HG02610 (cell line): ENCODE results near the gene HIP1.
A peak's percentile ranks its signal among the peaks of the same experiment; 100 is the strongest.
"Not testable (repeated sequence)": the region's sequence is repeated elsewhere in the genome, so short reads cannot be mapped to it uniquely, and the experiment has no call there.

Source experiments
- ATAC-seq: cut with Tn5 transposase; IDR thresholded peaks from one replicate; pipeline ENCODE4 v1.9.1; 2021; ENCODE audit warnings: mild to moderate bottlenecking, moderate library complexity; ENCODE audit not compliant: unreplicated experiment

Gene HIP1

DNA sequence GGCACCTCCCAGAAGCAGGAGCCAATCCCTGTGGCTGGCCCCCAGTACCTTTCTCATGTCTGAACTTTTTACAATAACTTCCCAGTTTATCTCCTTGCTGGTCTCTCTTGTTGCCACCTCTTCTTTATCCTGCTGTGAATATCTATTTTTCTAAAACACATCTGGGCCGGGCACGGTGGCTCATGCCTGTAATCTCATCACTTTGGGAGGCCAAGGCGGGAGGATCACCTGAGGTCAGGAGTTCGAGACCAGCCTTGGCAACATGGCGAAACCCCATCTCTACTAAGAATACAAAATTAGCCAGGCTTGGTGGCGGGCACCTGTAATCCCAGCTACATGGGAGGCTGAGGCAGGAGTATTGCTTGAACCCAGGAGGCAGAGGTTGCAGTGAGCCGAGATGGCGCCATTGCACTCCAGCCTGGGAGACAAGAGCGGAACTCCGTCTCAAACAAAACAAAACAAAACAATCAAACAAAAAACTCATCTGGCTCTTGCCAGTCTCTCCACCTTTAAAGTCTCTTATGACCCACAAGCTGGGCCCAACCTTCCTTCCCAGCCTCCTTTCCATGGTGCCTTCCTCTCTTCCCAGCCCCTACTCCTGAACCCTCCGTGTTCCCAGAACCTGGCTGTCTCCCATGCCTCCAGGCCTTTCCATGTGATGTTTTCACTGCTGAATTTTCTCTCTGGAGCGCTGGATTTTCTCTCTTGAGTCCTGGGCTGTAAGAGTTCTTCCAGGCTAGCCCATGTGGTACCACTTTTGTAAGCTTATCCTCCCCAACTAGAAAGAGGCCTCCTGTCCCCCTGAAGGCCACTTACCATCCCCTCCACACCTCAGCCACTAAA is 51.3 kb downstream of the HIP1 start:
- ATAC-seq: no peak

DNA sequence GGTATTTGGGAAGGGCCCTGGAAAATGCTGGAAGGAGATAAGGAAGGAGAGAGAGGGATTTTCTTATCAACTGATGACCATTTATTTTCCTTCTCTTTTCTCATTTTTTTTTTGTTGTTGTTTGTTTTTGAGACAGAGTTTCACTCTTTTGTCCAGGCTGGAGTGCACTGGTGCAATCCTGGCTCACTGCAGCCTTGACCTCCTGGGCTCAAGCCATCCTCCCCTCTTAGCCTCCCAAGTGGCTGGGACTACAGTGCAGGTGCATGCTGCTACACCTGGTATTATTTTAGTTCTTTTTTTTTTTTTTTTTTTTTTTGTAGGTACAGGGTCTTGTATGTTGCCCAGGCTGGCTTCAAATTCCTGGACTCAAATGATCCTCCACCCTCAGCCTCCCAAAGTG is 52.2 kb downstream of the HIP1 start:
- no peak for ATAC-seq

DNA sequence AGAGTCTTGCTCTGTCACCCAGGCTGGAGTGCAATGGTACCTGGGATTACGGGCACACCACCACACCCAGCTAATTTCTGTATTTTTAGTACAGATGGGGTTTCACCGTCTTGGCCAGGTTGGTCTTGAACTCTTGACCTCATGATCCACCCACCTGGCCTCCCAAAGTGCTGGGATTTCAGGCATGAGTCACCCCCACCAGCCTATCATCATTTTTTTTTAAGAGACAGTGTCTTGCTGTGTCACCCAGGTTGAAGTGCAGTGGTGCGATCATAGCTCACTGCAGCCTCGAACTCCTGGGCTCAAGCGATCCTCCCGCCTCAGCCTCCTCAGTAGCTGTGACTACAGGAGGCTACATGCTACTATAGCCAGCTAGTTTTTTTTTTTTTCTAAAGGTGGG is 56.7 kb downstream of the HIP1 start:
- not testable (repeated sequence) for ATAC-seq

GRCh38 chr7:75679060-75679459 is 59.7 kb downstream of the HIP1 start:
- no peak for ATAC-seq

DNA sequence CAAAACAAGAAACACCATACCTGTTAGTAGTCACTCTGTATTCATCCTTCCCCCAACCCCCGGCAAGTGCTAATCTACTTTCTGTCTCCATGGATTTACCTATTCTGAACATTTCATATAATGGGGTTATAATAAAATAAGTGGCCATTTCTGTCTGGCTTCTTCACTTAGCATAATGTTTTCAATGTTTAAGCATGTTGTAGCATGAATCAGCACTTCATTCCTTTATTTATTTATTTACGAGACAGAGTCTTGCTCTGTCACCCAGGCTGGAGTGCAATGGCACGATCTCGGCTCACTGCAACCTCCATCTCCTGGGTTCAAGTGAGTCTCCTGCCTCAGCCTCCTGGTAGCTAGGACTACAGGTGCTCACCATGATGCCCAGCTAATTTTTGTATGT is 69.2 kb downstream of the HIP1 start:
- ATAC-seq: no peak

GRCh38 chr7:75667938-75668337 is 70.8 kb downstream of the HIP1 start:
- ATAC-seq: no peak

DNA sequence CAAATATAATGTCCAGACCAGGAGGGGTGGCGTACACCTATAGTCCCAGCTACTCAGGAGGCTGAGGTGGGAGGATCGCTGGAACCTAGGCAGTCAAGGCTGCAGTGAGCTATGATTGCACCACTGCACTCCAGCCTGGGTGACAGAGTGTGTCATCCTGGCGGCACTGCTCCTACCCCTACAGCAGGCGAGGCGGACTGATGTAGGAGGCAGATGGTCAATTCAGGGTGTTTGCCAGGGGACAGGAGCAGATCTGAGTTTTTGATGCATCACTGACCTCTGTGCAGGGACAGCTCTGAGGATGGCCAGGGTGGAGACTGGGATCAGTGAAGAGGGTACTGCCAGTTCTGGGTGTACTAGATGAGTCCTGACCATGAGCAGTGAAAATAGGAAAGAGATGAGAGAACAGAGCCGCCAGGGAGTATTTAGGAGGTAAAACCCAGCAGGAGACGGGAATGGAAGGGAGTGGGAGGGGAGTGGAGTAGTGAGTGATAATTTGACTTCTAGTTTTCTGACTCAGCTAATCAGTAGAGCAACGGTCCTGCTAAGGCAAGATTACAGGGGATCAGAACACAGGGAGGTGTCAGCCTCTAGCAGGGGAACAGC is 75.3 kb downstream of the HIP1 start:
- peak; percentile 41 for ATAC-seq

DNA sequence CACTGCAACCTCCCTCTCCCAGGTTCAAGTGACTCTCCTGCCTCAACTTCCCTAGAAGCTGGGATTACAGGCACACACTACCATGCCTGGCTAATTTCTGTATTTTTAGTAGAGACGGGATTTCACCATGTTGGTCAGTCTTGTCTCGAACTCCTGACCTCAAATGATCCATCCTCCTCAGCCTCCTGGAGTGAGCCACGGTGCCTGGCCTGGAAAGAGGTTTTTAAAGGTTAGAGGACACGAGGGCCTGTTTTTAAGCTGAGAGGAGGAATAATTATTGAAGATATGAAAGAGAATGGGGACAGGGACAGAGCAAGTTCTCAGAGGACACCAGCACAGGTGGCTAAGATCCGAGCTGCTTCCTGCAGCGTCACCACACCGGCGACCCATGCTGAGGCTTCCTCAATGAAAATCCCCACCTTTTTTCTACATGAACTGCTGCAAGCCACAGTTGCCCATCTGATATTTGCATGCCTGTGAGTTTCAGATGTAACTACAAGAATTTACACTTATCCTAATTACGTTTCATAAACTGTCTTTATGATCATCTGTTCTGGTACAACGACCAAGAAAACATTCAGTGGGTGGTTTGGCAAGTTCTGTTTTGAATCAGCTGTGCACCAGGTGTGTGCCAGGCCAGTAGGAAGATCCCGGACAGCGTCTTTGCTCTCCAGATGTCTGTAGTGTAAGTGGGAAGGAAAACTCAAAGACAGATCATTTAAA is 76.0 kb downstream of the HIP1 start:
- peak; percentile 82 for ATAC-seq

DNA sequence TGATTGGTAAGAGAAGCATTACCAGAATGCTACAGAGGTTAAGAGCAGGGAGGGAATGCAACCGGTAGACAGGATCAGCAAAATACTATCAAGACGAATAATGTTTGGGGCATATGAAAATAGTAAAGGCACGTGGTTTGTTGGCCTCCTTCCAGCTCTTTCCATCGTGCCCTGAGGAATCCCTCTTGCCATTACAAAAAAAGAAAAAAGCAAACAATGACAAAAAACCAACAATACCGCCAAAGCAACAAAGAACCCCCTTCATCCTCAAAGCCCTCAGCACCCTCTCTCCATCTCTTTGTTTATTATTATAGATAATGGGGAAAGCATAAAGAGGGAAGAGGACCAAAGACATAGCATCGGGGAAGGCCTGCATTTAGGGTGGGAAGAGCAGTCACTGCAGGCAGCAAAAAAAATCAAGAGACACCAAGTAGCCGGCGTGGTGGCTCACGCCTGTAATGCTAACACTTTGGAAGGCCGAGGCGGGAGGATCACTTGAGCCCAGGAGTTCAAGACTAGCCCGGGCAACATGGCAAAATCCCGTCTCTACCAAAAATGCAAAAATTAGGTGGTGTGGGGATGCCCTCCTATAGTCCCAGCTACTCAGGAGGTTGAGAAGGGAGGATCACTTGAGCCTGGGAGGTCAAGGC is 78.0 kb downstream of the HIP1 start:
- no peak for ATAC-seq

- ATAC-seq: no peak
Measured at GRCh38 chr7:75658802-75659201, 79.9 kb downstream of the HIP1 start.

DNA sequence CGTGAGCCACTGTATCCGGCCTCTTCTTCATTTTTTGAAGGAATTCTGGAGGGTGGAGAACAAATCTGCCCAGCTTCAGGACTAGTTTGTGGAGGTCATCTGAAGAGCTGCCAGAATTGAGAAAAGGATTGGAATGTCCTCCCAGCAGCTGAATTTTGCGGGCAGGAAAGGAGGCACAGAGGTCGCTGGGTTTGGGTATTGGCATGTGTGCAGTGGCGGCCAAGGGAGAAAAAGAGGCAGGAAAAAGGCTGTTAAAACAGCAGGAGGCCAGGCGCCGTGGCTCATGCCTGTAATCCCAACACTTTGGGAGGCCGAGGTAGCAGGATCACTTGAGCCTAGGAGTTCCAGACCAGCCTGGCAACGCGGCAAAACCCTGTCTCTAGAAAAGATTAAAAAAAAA is 80.4 kb downstream of the HIP1 start:
- no peak for ATAC-seq

DNA sequence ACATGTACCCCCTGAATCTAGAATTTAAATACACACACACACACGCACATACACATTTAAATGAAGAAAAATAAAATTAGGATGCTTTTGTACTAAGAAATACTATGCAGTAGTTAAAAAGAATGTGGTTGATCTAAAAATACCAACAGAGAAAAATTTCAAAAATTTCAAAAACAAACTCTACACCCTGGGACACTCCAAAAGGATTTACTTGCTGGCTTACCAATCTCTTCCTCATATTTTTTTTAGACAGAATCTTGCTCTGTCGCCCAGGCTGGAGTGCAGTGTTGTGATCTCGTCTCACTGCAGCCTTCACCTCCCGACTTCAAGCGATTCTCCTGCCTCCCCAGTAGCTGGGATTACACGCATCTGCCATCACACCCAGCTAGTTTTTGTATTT is 80.9 kb downstream of the HIP1 start:
- no peak for ATAC-seq

GRCh38 chr7:75656740-75657139 is 82.0 kb downstream of the HIP1 start:
- ATAC-seq: no peak

- ATAC-seq: no peak
Measured at GRCh38 chr7:75655536-75655935, 83.2 kb downstream of the HIP1 start.

DNA sequence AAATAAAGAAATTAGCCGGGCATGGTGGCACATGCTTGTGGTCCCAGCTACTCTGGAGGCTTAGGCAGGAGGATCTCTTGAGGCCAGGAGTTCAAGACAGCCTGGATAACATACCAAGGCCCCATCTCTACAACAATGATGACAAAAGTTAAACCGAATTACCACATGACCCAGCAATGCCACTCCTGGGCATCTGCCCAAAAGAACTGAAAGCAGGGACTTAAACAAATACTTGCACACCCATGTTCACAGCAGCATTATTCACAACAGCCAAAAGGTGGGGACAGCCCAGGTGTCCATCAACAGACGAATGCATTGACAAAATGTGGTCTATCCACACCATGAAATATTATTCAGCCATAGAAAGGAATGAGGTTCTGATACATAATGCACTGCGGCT is 83.9 kb downstream of the HIP1 start:
- ATAC-seq: no peak

DNA sequence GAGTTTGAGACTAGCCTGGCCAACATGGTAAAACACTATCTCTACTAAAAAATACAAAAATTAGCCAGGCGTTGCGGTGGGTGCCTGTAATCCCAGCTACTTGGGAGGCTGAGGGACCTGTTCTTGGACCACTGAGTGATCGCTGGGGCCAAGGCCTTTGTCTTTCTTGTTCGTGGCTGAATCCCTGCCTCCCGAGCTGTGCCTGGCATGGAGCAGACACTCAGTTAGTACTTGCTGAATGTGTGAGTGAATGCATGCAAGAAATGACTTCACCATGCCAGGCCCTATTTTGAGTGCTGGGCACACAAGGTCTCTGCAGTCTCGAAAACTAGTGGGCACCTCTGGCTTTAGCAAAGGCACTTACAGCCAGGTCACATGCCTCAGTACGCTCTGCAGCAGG is 85.1 kb downstream of the HIP1 start:
- ATAC-seq: no peak

- ATAC-seq: no peak
Measured at GRCh38 chr7:75652788-75653187, 86.0 kb downstream of the HIP1 start.

GRCh38 chr7:75650681-75651080 is 88.1 kb downstream of the HIP1 start:
- ATAC-seq: no peak

- ATAC-seq: no peak
Measured at GRCh38 chr7:75650062-75650461, 88.7 kb downstream of the HIP1 start.

GRCh38 chr7:75649462-75649861 is 89.3 kb downstream of the HIP1 start:
- no peak for ATAC-seq

DNA sequence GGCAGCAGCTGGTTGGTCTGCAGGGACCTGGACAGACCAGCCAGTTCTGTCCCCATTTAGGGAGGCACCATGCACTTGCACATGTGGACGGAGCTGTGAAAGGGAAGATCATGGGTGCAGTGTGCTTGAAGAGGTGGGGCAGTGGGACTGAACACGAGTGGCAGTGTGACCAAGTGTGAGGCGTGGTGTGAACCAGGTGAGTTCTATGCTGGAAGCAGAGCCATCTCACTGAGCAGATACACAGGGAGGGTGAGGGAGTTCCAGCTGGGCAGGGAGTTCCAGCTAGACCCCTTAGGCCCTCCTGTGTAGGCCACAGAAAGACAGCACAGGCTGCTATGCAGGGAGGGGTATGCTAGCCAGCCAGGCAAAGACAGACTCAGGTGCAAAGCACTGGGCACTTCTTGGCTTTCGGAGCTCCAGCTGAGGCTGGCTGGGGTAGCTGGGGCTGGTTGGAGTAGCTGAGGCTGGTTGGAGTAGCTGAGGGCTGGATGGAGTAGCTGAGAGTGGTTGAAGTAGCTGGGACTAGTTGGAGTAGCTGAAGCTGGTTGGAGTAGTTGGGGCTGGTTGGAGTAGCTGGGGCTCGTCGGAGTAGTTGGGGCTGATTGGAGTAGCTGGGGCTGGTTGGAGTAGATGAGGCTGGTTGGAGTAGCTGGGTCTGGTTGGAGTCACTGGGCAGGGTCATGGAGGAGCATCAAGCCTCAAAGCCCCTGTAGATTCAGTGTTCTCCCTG is 90.9 kb downstream of the HIP1 start:
- ATAC-seq: no peak
